HCT116 (cell line): ENCODE results near the gene AGAP1. TPM values are rescaled to one million over a fixed set of nuclear protein-coding genes. Genes with fewer than 3 reads are reported as not detected.

Experiments used
- ATAC-seq: fragments of 200-7000 bp; cut with Tn5 transposase; 2 replicates; pipeline ENCODE4 v1.9.1; 2020; ENCODE audit warnings: mild to moderate bottlenecking, moderate library complexity
- BruUV-seq: library from RNA; stranded (reverse); fragments of 400-500 nt; replicated peaks from 2 replicates; lab custom pipeline; 2021; lab: Mats Ljungman, UMichigan
- CTCF ChIA-PET: fragments of 300-600 bp; sonication (Branson Sonifier 250); formaldehyde crosslinking; loops from one replicate; lab custom pipeline; 2021; ENCODE audit warnings: antibody characterized with exemption; lab: Charles Lee
- POLR2A ChIA-PET: fragments of 300-600, 350-600 bp; sonication (Branson Sonifier 250); formaldehyde crosslinking; loops from one replicate; lab custom pipeline; 2021; ENCODE audit warnings: antibody characterized with exemption; lab: Charles Lee
- RAD21 ChIA-PET, 2 experiments: fragments of 300-600 bp; sonication (Branson Sonifier 250); formaldehyde crosslinking; loops; one replicate each; lab custom pipeline; 2023; ENCODE audit warnings: low total read pairs in 2 of 2; ENCODE audit not compliant: uncharacterized antibody in 2 of 2, unreplicated experiment in 2 of 2, low non-redundant PET in 1 of 2; lab: Charles Lee
- DNase-seq: peaks from one replicate; pipeline ENCODE4 v3.0.0-alpha.2; 2010; ENCODE audit warnings: low read depth, low spot score
- H2AFZ ChIP-seq: fragments of 200-600 bp; shearing (Covaris generic), sonication (generic); 2 replicates; pipeline ENCODE4 v1.6.1; 2017; ENCODE audit warnings: low read depth, mixed run types, mixed read lengths, antibody characterized with exemption, low read length; ENCODE audit not compliant: poor library complexity, severe bottlenecking
- H3K27ac ChIP-seq: 2 replicates; pipeline ENCODE4 v1.5.1; 2012; ENCODE audit warnings: low read depth, low read length
- H3K27me3 ChIP-seq: fragments of 200-600 bp; sonication (generic); 2 replicates; pipeline ENCODE4 v1.6.1; 2016; ENCODE audit warnings: mixed run types, low read length, mixed read lengths; ENCODE audit not compliant: insufficient read depth
- H3K36me3 ChIP-seq, 2 experiments: fragments of 200-500 bp in 1 of 2; fragments of 200-600 bp in 1 of 2; sonication (Bioruptor generic) in 1 of 2; sonication (generic) in 1 of 2; 2 replicates each; pipeline versions ENCODE4 v1.5.1 to v1.6.1; 2014 to 2016; ENCODE audit warnings: low read length in 2 of 2, inconsistent platforms in 1 of 2, mixed read lengths in 1 of 2, mixed run types in 1 of 2; ENCODE audit not compliant: insufficient read depth in 2 of 2, control insufficient read depth in 1 of 2
- H3K4me1 ChIP-seq, 2 experiments: fragments of 200-600 bp in 1 of 2; sonication (generic) in 1 of 2; 2 replicates each; pipeline versions ENCODE4 v1.5.1 to v1.6.1; 2012 to 2017; ENCODE audit warnings: low read length in 2 of 2, inconsistent platforms in 1 of 2, mild to moderate bottlenecking in 1 of 2, mixed read lengths in 1 of 2, mixed run types in 1 of 2, moderate library complexity in 1 of 2; ENCODE audit not compliant: insufficient read depth in 2 of 2, control insufficient read depth in 1 of 2
- H3K4me2 ChIP-seq: fragments of 200-600 bp; sonication (generic); 2 replicates; pipeline ENCODE4 v1.6.1; 2017; ENCODE audit warnings: mixed run types, low read length, mixed read lengths
- H3K4me3 ChIP-seq, 2 experiments: fragments of 200-600 bp in 1 of 2; sonication (generic) in 1 of 2; replicated peaks in 1 of 2; 2 replicates each; pipeline ENCODE4 v1.5.1; 2011 to 2016; ENCODE audit warnings: low read length in 2 of 2, control low read depth in 1 of 2, low read depth in 1 of 2, mild to moderate bottlenecking in 1 of 2, mixed read lengths in 1 of 2, mixed run types in 1 of 2
- H3K79me2 ChIP-seq: fragments of 200-600 bp; sonication (generic); 2 replicates; pipeline ENCODE4 v1.6.1; 2017; ENCODE audit warnings: mild to moderate bottlenecking, mixed run types, low read length, moderate library complexity, mixed read lengths; ENCODE audit not compliant: insufficient read depth
- H3K9ac ChIP-seq: fragments of 200-600 bp; sonication (generic); 2 replicates; pipeline ENCODE4 v1.6.1; 2016; ENCODE audit warnings: low read length, mixed read lengths
- H3K9me2 ChIP-seq: fragments of 200-600 bp; sonication (generic), shearing (Covaris generic); 2 replicates; pipeline ENCODE4 v1.6.1; 2017; ENCODE audit warnings: mixed run types, mild to moderate bottlenecking, moderate library complexity; ENCODE audit not compliant: insufficient read depth
- H3K9me3 ChIP-seq, 2 experiments: fragments of 200-500 bp in 1 of 2; fragments of 200-600 bp in 1 of 2; sonication (Bioruptor generic) in 1 of 2; sonication (generic) in 1 of 2; 2 replicates each; pipeline ENCODE4 v1.6.1; 2014 to 2017; ENCODE audit warnings: low read length in 2 of 2, mixed read lengths in 2 of 2, inconsistent platforms in 1 of 2, low read depth in 1 of 2, mild to moderate bottlenecking in 1 of 2, mixed run types in 1 of 2, moderate library complexity in 1 of 2; ENCODE audit not compliant: control insufficient read depth in 1 of 2, insufficient read depth in 1 of 2
- H4K20me1 ChIP-seq: fragments of 200-600 bp; sonication (generic), shearing (Covaris generic); 2 replicates; pipeline ENCODE4 v1.6.1; 2017; ENCODE audit warnings: mixed run types, mild to moderate bottlenecking, moderate library complexity; ENCODE audit not compliant: insufficient read depth
- CTCF ChIP-seq, 3 experiments: fragments of 200-600 bp in 1 of 3; sonication (generic) in 1 of 3; IDR thresholded peaks in 2 of 3; conservative IDR thresholded peaks in 1 of 3; 2 replicates each; pipeline ENCODE4 v1.5.1; 2012 to 2017; ENCODE audit warnings: low read depth in 2 of 3, low read length in 2 of 3, antibody characterized with exemption in 1 of 3, borderline replicate concordance in 1 of 3, control low read depth in 1 of 3, mild to moderate bottlenecking in 1 of 3, mixed read lengths in 1 of 3, mixed run types in 1 of 3, moderate library complexity in 1 of 3; ENCODE audit not compliant: insufficient read depth in 1 of 3
- EGR1 ChIP-seq: IDR thresholded peaks from 2 replicates; pipeline ENCODE4 v1.6.1; 2012; ENCODE audit warnings: low read depth
- ELF1 ChIP-seq: IDR thresholded peaks from 2 replicates; pipeline ENCODE4 v1.6.1; 2012; ENCODE audit warnings: low read depth, borderline replicate concordance
- EZH2phosphoT487 ChIP-seq: fragments of 200-600 bp; IDR thresholded peaks from 2 replicates; pipeline ENCODE4 v1.6.1; 2018; ENCODE audit warnings: antibody characterized with exemption, borderline replicate concordance
- FOSL1 ChIP-seq: IDR thresholded peaks from 2 replicates; pipeline ENCODE4 v1.6.1; 2012; ENCODE audit warnings: low read depth
- JUND ChIP-seq: IDR thresholded peaks from 2 replicates; pipeline ENCODE4 v1.6.1; 2012
- POLR2A ChIP-seq: IDR thresholded peaks from 2 replicates; pipeline ENCODE4 v1.7.0; 2011; ENCODE audit warnings: borderline replicate concordance; ENCODE audit not compliant: insufficient read depth, insufficient read length; ENCODE audit errors: extremely low read depth
- RAD21 ChIP-seq: IDR thresholded peaks from 2 replicates; pipeline ENCODE4 v1.6.1; 2012; ENCODE audit warnings: low read depth, mild to moderate bottlenecking
- REST ChIP-seq: IDR thresholded peaks from 2 replicates; pipeline ENCODE4 v1.6.1; 2012; ENCODE audit warnings: low read depth
- SIN3A ChIP-seq: IDR thresholded peaks from 2 replicates; pipeline ENCODE4 v1.6.1; 2012; ENCODE audit warnings: low read depth
- SP1 ChIP-seq: IDR thresholded peaks from 2 replicates; pipeline ENCODE4 v1.6.1; 2012; ENCODE audit warnings: low read depth
- SRF ChIP-seq: IDR thresholded peaks from 2 replicates; pipeline ENCODE4 v1.6.1; 2012; ENCODE audit warnings: low read depth
- TCF7L2 ChIP-seq: IDR thresholded peaks from 2 replicates; pipeline ENCODE4 v1.7.0; 2011; ENCODE audit warnings: borderline replicate concordance, inconsistent platforms; ENCODE audit not compliant: insufficient read depth, insufficient read length; ENCODE audit errors: extremely low read depth
- intact Hi-C: fragments of 100-400 bp; cut with micrococcal nuclease; formaldehyde crosslinking; loops from 2 replicates; pipeline ENCODE4 v1.10.0; 2022
- total RNA-seq: library from RNA; stranded (reverse); gene quantifications from one replicate; pipeline ENCODE4 v1.2.1, GENCODE V29; 2021; ENCODE audit not compliant: unreplicated experiment

AGAP1 gene
- total RNA-seq, 1 experiment from 2014 or later: 43.8 TPM

GRCh38 chr2:235876099-235876679, 382.3 kb downstream of the AGAP1 start:
- intact Hi-C loops: no loop called here
- H3K27ac ChIP-seq: no peak overlapping the region
- H3K79me2 ChIP-seq: no peaks in the 10 kb centered on the region
- no peak for DNase-seq
- H3K4me3 ChIP-seq: no peak overlapping the region
- ChIA-PET POLR2A (no interaction called here), RAD21 (no interaction called here), CTCF (no interaction called here)
- no TSS peak for BruUV-seq
- H2AFZ ChIP-seq: no peak overlapping the region
- H3K9me2 ChIP-seq: no peaks in the 10 kb centered on the region
- H3K9me3 ChIP-seq: no peaks in the 10 kb centered on the region
- no peak for ATAC-seq
- H3K4me1 ChIP-seq: no peaks in the 10 kb centered on the region
- H3K27me3 ChIP-seq: no peaks in the 10 kb centered on the region
- no peaks in the 10 kb centered on the region for H4K20me1 ChIP-seq
- no peak overlapping the region for H3K4me2 ChIP-seq
- no peak for TF ChIP-seq CTCF (IDR thresholded peaks at IDR 0.05 in 2 of 3, conservative IDR thresholded peaks at IDR 0.05 in 1 of 3; ENCODE audit: borderline replicate concordance in 1 of 3, insufficient read depth in 1 of 3, low read depth in 2 of 3, low read length in 2 of 3)
- no peak for TF ChIP-seq SIN3A
- TF ChIP-seq, all 23 proteins: peak for 0
- no peaks in the 10 kb centered on the region for H3K36me3 ChIP-seq
- H3K9ac ChIP-seq: no peak overlapping the region

GRCh38 chr2:235877275-235877802, 383.5 kb downstream of the AGAP1 start:
- no peak overlapping the region for H3K9ac ChIP-seq
- H3K4me3 ChIP-seq: no peak overlapping the region
- no peaks in the 10 kb centered on the region for H3K79me2 ChIP-seq
- no peak for DNase-seq
- ChIA-PET RAD21 (no interaction called here), CTCF (no interaction called here), POLR2A (no interaction called here)
- H4K20me1 ChIP-seq: no peaks in the 10 kb centered on the region
- no peak overlapping the region for H2AFZ ChIP-seq
- intact Hi-C loops: no loop called here
- ATAC-seq: no peak
- H3K4me1 ChIP-seq: no peaks in the 10 kb centered on the region
- no peak overlapping the region for H3K4me2 ChIP-seq
- no peak overlapping the region for H3K27ac ChIP-seq
- H3K36me3 ChIP-seq: no peaks in the 10 kb centered on the region
- H3K9me3 ChIP-seq: no peaks in the 10 kb centered on the region
- H3K27me3 ChIP-seq: no peaks in the 10 kb centered on the region
- H3K9me2 ChIP-seq: no peaks in the 10 kb centered on the region
- no TSS peak for BruUV-seq
- no peak for TF ChIP-seq SRF
- TF ChIP-seq TCF7L2: no peak
- no peak for TF ChIP-seq ELF1
- no peak for TF ChIP-seq EGR1
- no peak for TF ChIP-seq FOSL1
- no peak for TF ChIP-seq RAD21
- TF ChIP-seq SP1: no peak
- TF ChIP-seq REST: no peak
- no peak for TF ChIP-seq EZH2phosphoT487
- TF ChIP-seq POLR2A: no peak
- TF ChIP-seq JUND: no peak
